NCI-H1105 (cell line): ENCODE measurements around the gene ZC3H12D.
"Not testable (repeated sequence)": the region's sequence is repeated elsewhere in the genome, so short reads cannot be mapped to it uniquely, and the experiment has no call there.

Experiments
- DNase-seq: peaks from one replicate; lab custom pipeline; 2025; lab: John Stamatoyannopoulos, UW

ZC3H12D gene

GRCh38 chr6:149483849-149484655 is 762 bp downstream of the ZC3H12D start:
- no peak for DNase-seq

- DNase-seq, result no peak
Measured at GRCh38 chr6:149483334-149483725, 1.5 kb downstream of the ZC3H12D start.

- DNase-seq, result no peak
Measured at GRCh38 chr6:149482545-149483333, 2.1 kb downstream of the ZC3H12D start.

GRCh38 chr6:149480502-149481280 is 4.1 kb downstream of the ZC3H12D start:
- DNase-seq, result no peak

- no peak for DNase-seq
Measured at GRCh38 chr6:149478631-149479314, 6.0 kb downstream of the ZC3H12D start.

- no peak for DNase-seq
Measured at GRCh38 chr6:149477544-149477943, 7.3 kb downstream of the ZC3H12D start.

GRCh38 chr6:149476789-149477455 is 7.9 kb downstream of the ZC3H12D start:
- DNase-seq, result no peak

- no peak for DNase-seq
Measured at GRCh38 chr6:149474108-149474935, 10.5 kb downstream of the ZC3H12D start.

- DNase-seq, result no peak
Measured at GRCh38 chr6:149473080-149474052, 11.4 kb downstream of the ZC3H12D start.

GRCh38 chr6:149472241-149472640 is 12.6 kb downstream of the ZC3H12D start:
- no peak for DNase-seq

GRCh38 chr6:149471801-149472200 is 13.0 kb downstream of the ZC3H12D start:
- DNase-seq, result no peak

GRCh38 chr6:149470948-149471347 is 13.9 kb downstream of the ZC3H12D start:
- DNase-seq, result no peak

- no peak for DNase-seq
Measured at GRCh38 chr6:149468179-149468578, 16.6 kb downstream of the ZC3H12D start.

- no peak for DNase-seq
Measured at GRCh38 chr6:149467265-149467664, 17.5 kb downstream of the ZC3H12D start.

- DNase-seq, result no peak
Measured at GRCh38 chr6:149464411-149464810, 20.4 kb downstream of the ZC3H12D start.

GRCh38 chr6:149463781-149464180 is 21.0 kb downstream of the ZC3H12D start:
- no peak for DNase-seq

- DNase-seq, result not testable (repeated sequence)
Measured at GRCh38 chr6:149462712-149463111, 22.1 kb downstream of the ZC3H12D start.

- DNase-seq, result no peak
Measured at GRCh38 chr6:149461670-149462069, 23.1 kb downstream of the ZC3H12D start.

- DNase-seq, result not testable (repeated sequence)
Measured at GRCh38 chr6:149460249-149460648, 24.6 kb downstream of the ZC3H12D start.
